Measurements from ENCODE around the gene HOXC4.
"Not testable (repeated sequence)": the region's sequence is repeated elsewhere in the genome, so short reads cannot be mapped to it uniquely, and the experiment has no call there.

Gene HOXC4

DNA sequence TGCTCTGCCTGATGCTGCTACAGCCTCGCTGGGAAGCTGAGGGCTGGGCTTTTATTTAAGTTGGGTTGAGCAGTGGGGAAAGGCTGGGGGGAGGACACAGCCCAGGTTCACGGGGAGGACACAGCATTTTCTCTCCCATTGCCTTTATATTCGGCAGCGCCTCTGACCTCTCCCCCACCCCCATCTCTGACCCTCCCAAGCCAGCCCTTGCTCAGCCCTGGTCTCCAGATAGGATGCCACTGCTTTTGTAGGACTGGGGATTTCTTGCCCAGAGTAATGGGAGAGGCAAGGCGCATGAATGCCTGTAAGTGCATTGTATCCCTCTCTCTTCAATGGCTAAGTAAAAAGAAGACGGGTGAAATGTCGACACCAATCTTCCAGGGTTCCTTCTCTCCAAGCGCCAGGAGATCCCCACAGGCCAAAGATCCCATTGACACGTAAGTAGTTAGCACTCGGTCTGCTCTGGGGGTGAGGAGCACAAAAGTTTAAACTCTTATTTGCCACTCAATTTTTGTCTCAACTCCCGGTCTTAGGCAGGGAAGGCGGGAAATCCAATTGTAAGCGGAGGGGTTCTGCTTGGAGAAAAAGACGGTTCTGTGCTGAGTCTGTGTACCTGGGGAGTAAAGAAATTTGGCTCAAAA, 4.6 kb downstream of the HOXC4 start:
- no peak for DNase-seq

DNA sequence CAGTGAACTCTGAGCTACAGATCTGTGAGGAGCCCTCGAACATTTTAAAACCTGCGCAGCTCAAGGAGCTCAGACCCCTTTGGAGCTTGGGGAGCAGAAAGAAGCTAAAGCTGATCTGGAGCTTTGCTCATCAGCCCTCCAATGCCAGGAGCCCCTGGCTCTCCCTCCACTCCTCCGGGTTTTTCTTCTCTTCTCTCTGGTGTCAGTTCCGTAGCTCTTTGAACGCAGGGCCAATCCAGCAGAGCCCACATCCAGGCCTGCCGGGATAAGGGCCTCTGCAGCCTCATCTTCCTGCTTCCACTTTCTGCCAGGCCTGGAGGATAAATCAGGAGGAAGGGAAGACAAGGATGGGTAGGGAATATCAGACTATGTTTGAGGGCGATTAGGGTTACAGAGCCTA, 6.0 kb downstream of the HOXC4 start:
- no peak for DNase-seq

DNA sequence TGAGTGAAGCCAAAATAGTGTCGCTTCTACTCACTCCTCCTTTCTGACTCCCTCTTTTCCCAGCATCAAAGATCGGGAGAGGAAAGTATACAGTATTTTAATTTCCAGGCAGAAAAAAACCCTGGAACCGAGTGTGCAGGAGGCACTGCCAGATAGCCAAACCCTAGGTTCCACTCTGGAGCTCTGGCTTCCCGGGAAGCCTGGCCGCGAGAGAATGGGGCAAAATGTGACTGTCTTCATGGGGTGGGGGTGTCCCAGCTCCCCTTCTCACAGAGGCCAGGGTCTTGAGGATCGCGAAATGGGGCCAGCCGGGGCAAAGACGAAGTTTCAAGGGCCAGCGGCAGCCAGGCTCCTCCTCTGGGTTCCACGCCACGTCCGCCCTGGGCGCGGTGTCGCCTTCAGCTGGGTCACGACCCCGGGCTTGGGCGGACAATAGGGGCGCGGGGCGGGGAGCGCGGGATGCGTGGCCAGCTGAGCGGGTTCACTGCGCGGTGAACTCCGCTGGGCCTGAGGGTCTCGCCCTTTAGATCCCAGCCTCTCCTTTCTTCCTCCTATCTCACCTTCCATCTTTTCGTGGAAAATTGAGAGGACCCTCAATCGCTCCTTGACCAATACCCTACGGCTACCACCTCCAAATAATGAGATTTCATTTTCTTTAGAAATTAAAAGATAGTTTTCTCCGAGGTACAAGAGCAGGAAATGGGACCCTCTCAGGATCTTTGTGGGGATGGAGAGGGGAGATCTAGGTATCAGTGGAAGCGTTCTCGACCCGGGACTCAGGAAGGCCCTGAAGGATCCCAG, 6.7 kb downstream of the HOXC4 start:
- DNase-seq = no peak

- DNase-seq = no peak
Measured at GRCh38 chr12:54060975-54061778, 7.5 kb downstream of the HOXC4 start.

DNA sequence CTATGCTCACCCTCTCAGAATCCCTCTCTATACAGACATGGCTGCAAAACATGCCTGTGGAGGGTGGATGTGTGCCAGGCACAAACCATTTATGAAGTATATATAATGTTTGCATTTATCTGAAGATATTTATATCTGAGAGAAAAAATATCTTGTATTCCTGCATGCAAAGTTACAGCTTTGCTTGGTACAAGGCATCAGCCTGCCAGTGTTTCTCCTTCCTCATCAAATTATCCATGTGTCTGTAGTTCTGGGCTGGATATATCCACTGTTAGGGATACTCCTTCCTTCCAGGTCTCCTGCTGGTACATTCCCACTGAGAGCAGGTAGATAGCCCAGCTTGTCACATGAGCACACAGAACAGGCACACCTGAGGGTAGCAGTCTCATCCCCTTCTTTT, 12.0 kb downstream of the HOXC4 start:
- DNase-seq = no peak

DNA sequence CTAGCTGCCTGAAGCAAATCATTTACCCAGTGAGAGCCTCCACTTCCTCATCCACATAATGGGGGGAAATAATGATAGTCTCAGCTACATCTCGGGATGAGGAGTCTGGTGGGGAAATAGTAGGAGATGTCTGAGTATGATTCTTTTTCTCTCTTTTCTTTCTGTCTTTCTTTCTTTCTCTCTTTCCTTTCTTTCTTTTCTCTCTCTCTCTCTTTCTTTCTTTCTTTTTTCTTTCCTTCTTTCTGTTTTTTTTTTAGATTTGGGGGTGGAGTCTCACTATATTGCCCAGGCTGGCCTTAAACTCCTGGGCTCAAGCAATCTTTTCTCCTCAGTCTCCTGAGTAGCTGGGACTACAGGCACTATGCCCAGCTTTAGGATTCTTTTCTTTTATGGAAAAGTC, 12.8 kb downstream of the HOXC4 start:
- no peak for DNase-seq

- DNase-seq = no peak
Measured at GRCh38 chr12:54068418-54069070, 14.9 kb downstream of the HOXC4 start.

DNA sequence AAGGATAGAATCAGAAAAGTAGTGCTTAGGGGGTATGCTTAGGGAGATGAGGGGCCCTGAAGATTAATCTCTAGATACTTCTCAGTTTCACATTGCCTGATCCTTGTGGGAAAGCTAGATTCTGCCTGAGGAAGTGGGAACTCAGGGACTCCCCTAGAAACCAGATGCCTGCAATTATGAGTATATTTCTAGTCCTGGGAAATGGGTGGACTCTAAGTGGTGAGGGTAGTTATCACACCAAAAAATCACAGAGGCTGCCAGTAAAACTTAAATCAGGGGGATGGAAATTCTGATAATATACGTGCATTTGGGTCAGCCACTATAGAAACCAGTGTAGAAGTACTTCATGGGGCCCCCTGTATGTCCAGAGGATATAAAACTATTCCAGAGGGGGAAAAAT, 18.3 kb downstream of the HOXC4 start:
- DNase-seq = no peak

GRCh38 chr12:54074308-54074707, 20.7 kb downstream of the HOXC4 start:
- DNase-seq = no peak

DNA sequence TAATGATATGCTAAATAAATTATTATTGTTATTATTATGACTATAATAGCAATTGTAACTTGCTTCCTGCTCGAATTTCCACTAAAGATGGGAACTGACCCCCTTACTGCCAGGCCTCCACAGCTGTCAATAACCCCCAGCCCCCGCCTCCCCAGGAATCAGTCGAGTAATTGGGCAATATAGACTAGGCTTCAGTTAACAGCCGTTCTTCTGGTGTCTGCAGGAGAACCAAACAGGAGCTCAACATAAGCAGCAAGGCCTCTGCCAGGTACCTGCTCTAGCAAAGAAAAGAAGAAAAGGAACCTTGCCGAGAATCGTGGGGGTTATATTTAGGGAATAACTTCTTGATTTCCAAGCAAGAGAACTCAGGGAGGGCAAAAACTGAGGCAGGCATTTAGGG, 21.8 kb downstream of the HOXC4 start:
- no peak for DNase-seq

- DNase-seq = no peak
Measured at GRCh38 chr12:54075974-54076373, 22.3 kb downstream of the HOXC4 start.

GRCh38 chr12:54077843-54078242, 24.2 kb downstream of the HOXC4 start:
- DNase-seq = not testable (repeated sequence)

DNA sequence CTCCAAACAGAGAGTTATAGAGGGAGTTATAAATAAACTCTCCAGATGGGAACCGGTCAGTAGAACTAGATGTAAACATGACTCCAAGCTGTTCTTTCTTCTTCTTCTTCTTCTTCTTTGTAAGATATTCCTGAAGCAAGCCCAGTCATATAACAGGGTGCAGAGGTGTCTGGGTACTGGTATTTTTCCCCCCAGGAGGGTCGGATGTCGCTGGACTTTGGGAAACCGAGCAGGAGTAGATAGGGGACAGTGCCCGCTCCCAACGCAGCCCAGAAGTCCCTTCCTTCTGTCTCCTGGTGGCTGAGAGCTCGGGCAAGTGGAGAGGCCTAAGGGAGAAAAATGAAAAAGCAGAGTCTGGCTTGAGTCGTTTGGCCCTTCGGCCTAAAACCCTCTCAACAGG, 25.5 kb downstream of the HOXC4 start:
- DNase-seq = not testable (repeated sequence)

- not testable (repeated sequence) for DNase-seq
Measured at GRCh38 chr12:54080008-54080924, 26.6 kb downstream of the HOXC4 start.

DNA sequence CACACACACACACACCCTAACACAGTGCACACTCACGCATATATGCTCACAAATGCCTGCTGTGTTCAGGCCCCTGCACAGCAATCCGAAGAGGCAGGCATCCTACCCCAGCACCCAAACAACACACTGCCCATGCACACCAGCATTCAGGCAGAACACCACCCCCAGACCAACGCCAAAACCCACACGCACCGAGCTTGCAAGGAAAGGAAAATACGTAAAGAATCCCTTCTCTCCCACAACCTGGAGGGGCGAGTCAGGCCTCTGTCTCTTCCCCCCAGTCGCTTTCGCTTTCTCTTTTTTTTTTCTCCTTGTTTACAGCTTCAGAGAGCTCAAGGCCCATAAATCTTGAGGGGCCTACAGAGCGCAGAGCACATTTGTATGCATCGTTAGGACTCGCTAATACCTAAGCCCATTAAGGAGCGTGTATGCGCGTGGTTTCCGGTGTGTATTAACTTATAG, 27.4 kb downstream of the HOXC4 start:
- not testable (repeated sequence) for DNase-seq

DNA sequence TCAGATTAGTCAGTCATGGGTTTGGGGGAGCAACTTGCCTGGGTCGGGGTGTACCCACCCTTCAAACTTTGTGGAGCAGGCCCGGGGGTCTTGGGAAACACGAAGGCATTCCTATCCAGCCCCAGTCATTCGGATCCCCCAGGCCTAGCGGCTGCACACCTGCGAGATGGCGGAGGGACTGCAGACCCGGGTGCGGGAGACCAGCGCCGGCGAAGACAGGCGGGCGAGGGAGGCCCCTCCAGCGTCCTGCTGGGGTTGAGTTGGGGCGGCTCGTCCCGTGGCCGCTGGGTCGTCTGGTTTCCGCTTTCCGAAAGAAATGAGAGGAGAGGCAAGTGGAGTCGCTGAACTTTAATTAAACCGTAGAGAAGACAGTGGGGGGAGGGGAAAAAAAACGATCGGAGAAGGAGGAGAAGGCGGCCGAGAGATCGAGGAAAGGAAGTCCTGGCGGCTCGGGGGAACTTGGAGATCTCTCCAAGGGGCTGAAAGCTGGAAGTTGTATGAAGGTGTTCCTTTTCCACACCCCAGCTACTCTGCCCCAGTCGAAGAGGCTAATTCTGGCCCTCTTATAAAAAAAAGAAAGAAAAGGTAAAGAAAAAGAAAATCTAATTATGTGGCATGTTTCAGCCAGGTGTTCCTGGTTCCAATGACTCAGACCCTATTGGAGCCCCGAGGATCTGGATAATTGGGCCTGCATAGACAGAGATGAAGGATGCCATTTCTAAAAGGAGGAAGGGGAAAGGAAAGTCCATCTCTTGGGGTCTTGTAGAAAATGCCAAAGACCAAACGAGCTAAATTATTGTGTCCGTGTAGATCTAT, 28.2 kb downstream of the HOXC4 start:
- not testable (repeated sequence) for DNase-seq

DNA sequence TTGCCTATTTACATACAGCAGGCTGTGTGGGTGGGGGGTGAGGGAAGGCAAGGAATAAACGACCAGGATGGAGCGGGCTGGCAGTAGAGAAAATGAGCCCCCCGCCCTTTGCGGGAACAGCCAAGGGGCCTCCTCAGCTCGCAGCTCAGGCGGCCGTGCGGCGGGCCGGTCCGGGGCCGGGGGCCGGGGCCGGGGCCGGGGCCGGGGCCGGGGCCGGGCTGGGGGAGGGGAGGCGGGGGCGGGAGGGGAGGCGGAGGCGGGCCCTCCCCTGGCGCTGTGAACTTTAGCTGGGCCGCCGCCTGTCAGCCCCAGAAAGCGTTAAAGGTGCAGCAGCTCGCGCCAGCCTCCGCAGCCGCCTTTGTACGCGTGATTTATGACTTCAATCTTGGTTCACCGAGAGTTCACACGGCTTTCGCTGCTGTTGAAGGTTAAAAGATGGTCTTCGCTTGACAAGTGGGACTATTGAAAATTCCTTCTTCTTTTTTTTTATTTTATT, 28.8 kb downstream of the HOXC4 start:
- peak; percentile 5 to 40 (median 14) for DNase-seq

- not testable (repeated sequence) for DNase-seq
Measured at GRCh38 chr12:54088011-54088410, 34.4 kb downstream of the HOXC4 start.

DNA sequence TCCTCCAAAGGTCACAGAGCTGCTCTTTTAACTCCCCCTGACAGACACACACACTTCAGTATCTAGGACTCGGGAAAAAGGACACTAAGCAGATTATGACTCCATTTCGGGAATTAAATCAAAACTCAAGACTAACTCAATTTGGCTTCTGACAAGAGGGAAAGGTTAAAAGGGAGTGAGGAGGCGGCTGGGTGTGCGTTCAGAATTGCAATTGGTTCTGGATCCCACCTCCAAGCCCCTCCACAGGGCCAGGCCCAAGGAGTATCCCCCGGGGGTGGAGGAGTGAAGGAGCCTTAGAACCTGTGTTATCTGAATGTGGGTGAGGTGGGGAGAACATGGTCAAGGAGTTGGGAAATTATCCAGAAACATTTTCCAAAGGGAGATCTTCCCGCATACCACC, 35.8 kb downstream of the HOXC4 start:
- DNase-seq = not testable (repeated sequence)

GRCh38 chr12:54090312-54090711, 36.7 kb downstream of the HOXC4 start:
- not testable (repeated sequence) for DNase-seq
